Loucy (cell line): ENCODE results near the gene DNAJC17.

Experiments
- H2AFZ ChIP-seq: fragments of 200-600 bp; sonication (generic); 2 replicates; pipeline ENCODE4 v1.6.0; 2016; ENCODE audit warnings: antibody characterized with exemption, mild to moderate bottlenecking, low read length, moderate library complexity
- H3F3A ChIP-seq: fragments of 200-600 bp; 2 replicates; pipeline ENCODE4 v1.6.0; 2016; ENCODE audit warnings: antibody characterized with exemption, low read depth, mild to moderate bottlenecking
- H3K27me3 ChIP-seq: fragments of 200-600 bp; sonication (generic); 2 replicates; pipeline ENCODE4 v1.6.1; 2014; ENCODE audit warnings: low read length, mild to moderate bottlenecking; ENCODE audit not compliant: insufficient read depth, poor library complexity, severe bottlenecking
- H3K36me3 ChIP-seq: fragments of 200-600 bp; sonication (generic); 2 replicates; pipeline ENCODE4 v1.6.1; 2016; ENCODE audit warnings: low read length; ENCODE audit not compliant: insufficient read depth
- H3K4me1 ChIP-seq: fragments of 200-600 bp; sonication (generic); 2 replicates; pipeline ENCODE4 v1.5.1; 2014; ENCODE audit warnings: low read length, mild to moderate bottlenecking; ENCODE audit not compliant: insufficient read depth, poor library complexity, severe bottlenecking
- H3K4me2 ChIP-seq: fragments of 200-600 bp; sonication (generic); 2 replicates; pipeline ENCODE4 v1.6.0; 2014; ENCODE audit warnings: antibody characterized with exemption, low read length, low read depth, mild to moderate bottlenecking; ENCODE audit not compliant: poor library complexity, severe bottlenecking
- H3K4me3 ChIP-seq: fragments of 200-600 bp; sonication (generic); 2 replicates; pipeline ENCODE4 v1.5.1; 2014; ENCODE audit warnings: low read length, mild to moderate bottlenecking, mixed read lengths; ENCODE audit not compliant: poor library complexity, severe bottlenecking
- H3K79me2 ChIP-seq: fragments of 200-600 bp; sonication (generic); 2 replicates; pipeline ENCODE4 v1.6.1; 2014; ENCODE audit warnings: low read length; ENCODE audit not compliant: insufficient read depth
- H3K9ac ChIP-seq: fragments of 200-600 bp; sonication (generic); 2 replicates; pipeline ENCODE4 v1.6.0; 2014; ENCODE audit warnings: mild to moderate bottlenecking, low read depth, low read length, moderate library complexity; ENCODE audit not compliant: poor library complexity, severe bottlenecking
- H3K9me2 ChIP-seq: fragments of 200-600 bp; sonication (generic); replicated peaks from 2 replicates; pipeline ENCODE4 v1.6.1; 2016; ENCODE audit warnings: low read depth, low read length, mixed read lengths
- H3K9me3 ChIP-seq: fragments of 200-600 bp; sonication (generic); 2 replicates; pipeline ENCODE4 v1.6.1; 2014; ENCODE audit warnings: mild to moderate bottlenecking, antibody characterized with exemption, low read length, low read depth; ENCODE audit not compliant: insufficient read depth
- H4K20me1 ChIP-seq: fragments of 200-600 bp; sonication (generic); 2 replicates; pipeline ENCODE4 v1.6.0; 2014; ENCODE audit warnings: antibody characterized with exemption, low read length, mild to moderate bottlenecking; ENCODE audit not compliant: insufficient read depth, poor library complexity, severe bottlenecking
- CTCF ChIP-seq: fragments of 200-600 bp; sonication (generic); conservative IDR thresholded peaks from 2 replicates; pipeline ENCODE4 v1.5.1; 2014; ENCODE audit warnings: mild to moderate bottlenecking, antibody characterized with exemption, low read length
- EZH2phosphoT487 ChIP-seq: fragments of 200-600 bp; IDR thresholded peaks from 2 replicates; pipeline ENCODE4 v1.6.1; 2018; ENCODE audit warnings: antibody characterized with exemption, mild to moderate bottlenecking, moderate library complexity, borderline replicate concordance

DNAJC17 gene

GRCh38 chr15:40770147-40770721 is 37.0 kb downstream of the DNAJC17 start:
- Histone ChIP-seq H2AFZ (no peak overlapping the region), H3F3A (peaks cover 13% of the 10 kb centered on the region), H3K79me2 (peaks cover 32% of the 10 kb centered on the region), H3K9me3 (no peaks in the 10 kb centered on the region), H3K4me3 (peak overlapping the region; percentile 70), H3K36me3 (peaks cover 4% of the 10 kb centered on the region), H3K4me1 (peaks cover 59% of the 10 kb centered on the region), H3K9me2 (no peaks in the 10 kb centered on the region), H3K9ac (peak overlapping the region; percentile 80), H3K4me2 (peak overlapping the region; percentile 78), H4K20me1 (peaks cover 7% of the 10 kb centered on the region), H3K27me3 (no peaks in the 10 kb centered on the region)
- TF ChIP-seq EZH2phosphoT487 (no peak), CTCF (no peak)

- Histone ChIP-seq H3K4me2 (peak within 1 kb of the TSS; percentile 78), H3F3A (peaks cover 13% of the 10 kb centered on the region), H2AFZ (peak within 1 kb of the TSS; percentile 34; the same call in 1 of the 2 replicates), H3K36me3 (no peaks in the 10 kb centered on the region; the same call in none of the 2 replicates), H3K9ac (peak within 1 kb of the TSS; percentile 80), H4K20me1 (peaks cover 7% of the 10 kb centered on the region), H3K4me3 (peak within 1 kb of the TSS; percentile 70), H3K4me1 (peaks cover 65% of the 10 kb centered on the region), H3K79me2 (peaks cover 39% of the 10 kb centered on the region), H3K27me3 (no peaks in the 10 kb centered on the region), H3K9me3 (no peaks in the 10 kb centered on the region), H3K9me2 (no peaks in the 10 kb centered on the region)
- TF ChIP-seq CTCF, result no peak
- TF ChIP-seq EZH2phosphoT487, result no peak
These were observed 37.8 kb downstream of the DNAJC17 start, which contains the start of gene C15orf62 for GRCh38 chr15:40769274-40770146. C15orf62 (plus strand) TSS chr15:40769980; CDS start chr15:40770496, 516 bp downstream.

- Histone ChIP-seq H3K4me1 (peaks cover 70% of the 10 kb centered on the region), H3K4me2 (peak overlapping the region; percentile 78), H3F3A (peaks cover 13% of the 10 kb centered on the region), H3K79me2 (peaks cover 45% of the 10 kb centered on the region), H3K36me3 (no peaks in the 10 kb centered on the region; the same call in none of the 2 replicates), H3K9me2 (no peaks in the 10 kb centered on the region), H3K4me3 (peak overlapping the region; percentile 70), H3K27me3 (no peaks in the 10 kb centered on the region), H3K9me3 (no peaks in the 10 kb centered on the region), H2AFZ (peak overlapping the region; percentile 34; the same call in 1 of the 2 replicates), H3K9ac (peak overlapping the region; percentile 80), H4K20me1 (peaks cover 7% of the 10 kb centered on the region)
- TF ChIP-seq EZH2phosphoT487 (no peak), CTCF (no peak)
These were observed 38.6 kb downstream of the DNAJC17 start for GRCh38 chr15:40768521-40769273.
